Esophagus squamous epithelium (tissue), 5 donors: ENCODE measurements around the gene ING3. TPM values are rescaled to one million over a fixed set of nuclear protein-coding genes. Genes with fewer than 3 reads are reported as not detected.
"Not testable (repeated sequence)": the region's sequence is repeated elsewhere in the genome, so short reads cannot be mapped to it uniquely, and the experiment has no call there.

Experiments used
- DNase-seq: peaks from one replicate; lab custom pipeline; 2025; lab: John Stamatoyannopoulos, UW
- H3K27ac ChIP-seq, 4 donors: fragments of 200-600 bp; sonication (generic); one replicate each; pipeline ENCODE4 v1.5.1; 2016 to 2019; ENCODE audit warnings: mild to moderate bottlenecking in 1 of 4
- H3K27me3 ChIP-seq, 4 donors: fragments of 200-600 bp; sonication (generic); 1 replicate in 3 of 4; 2 replicates in 1 of 4; pipeline versions ENCODE4 v1.5.1 to v1.6.0; 2017 to 2021; ENCODE audit warnings: antibody characterized with exemption in 1 of 4
- H3K36me3 ChIP-seq, 3 donors: fragments of 200-600 bp; sonication (generic); one replicate each; pipeline ENCODE4 v1.5.1; 2016 to 2019
- H3K4me1 ChIP-seq, 3 donors: fragments of 200-600 bp; sonication (generic); one replicate each; pipeline ENCODE4 v1.5.1; 2017 to 2019
- H3K4me3 ChIP-seq, 4 donors: fragments of 200-600 bp; sonication (generic); 1 replicate in 3 of 4; 2 replicates in 1 of 4; pipeline ENCODE4 v1.5.1; 2016 to 2019; ENCODE audit warnings: mild to moderate bottlenecking in 2 of 4, moderate library complexity in 1 of 4
- H3K9me3 ChIP-seq, 3 donors: fragments of 200-600 bp; sonication (generic); one replicate each; pipeline ENCODE4 v1.5.1; 2016 to 2019
- CTCF ChIP-seq, 6 experiments: fragments of 450-650 bp in 4 of 6; fragments of 200-600 bp in 2 of 6; sonication (generic) in 2 of 6; IDR thresholded peaks; one replicate each; pipeline ENCODE4 v1.5.1; 2016 to 2019; ENCODE audit warnings: antibody characterized with exemption in 6 of 6, mild to moderate bottlenecking in 4 of 6, moderate library complexity in 4 of 6
- POLR2A ChIP-seq, 4 donors: fragments of 450-650 bp; IDR thresholded peaks; one replicate each; pipeline ENCODE4 v1.6.1; 2017; ENCODE audit warnings: antibody characterized with exemption in 4 of 4, mild to moderate bottlenecking in 4 of 4, moderate library complexity in 3 of 4
- WGBS, 2 donors: methylation state at CpG; one replicate each; pipeline ENCODE4 v1.1.5; 2018; 5-methylcytosine and 5-hydroxymethylcytosine counted together
- intact Hi-C: fragments of 100-400 bp; cut with DNase I; formaldehyde crosslinking; loops from one replicate; pipeline ENCODE4 v1.15.0; 2022
- total RNA-seq, 4 donors: library from RNA; depleted of rRNA; stranded (reverse); fragments of >200 nt; gene quantifications; one replicate each; pipeline ENCODE4 v1.1.0, GENCODE V29; 2016
- donor health status: DM: yes; HTN: yes; CAD: no.

ING3 gene
- total RNA-seq, 4 donors from 2014 or later = 12.5 to 15.8 (median 14.4) TPM

GRCh38 chr7:120979765-120980499 is 29.4 kb downstream of the ING3 start:
- DNase-seq = no peak
- Histone ChIP-seq H3K9me3 (no peaks in the 10 kb centered on the region), H3K4me3 (no peak overlapping the region), H3K4me1 (no peaks in the 10 kb centered on the region), H3K27me3 (no peaks in the 10 kb centered on the region), H3K27ac (no peak overlapping the region), H3K36me3 (peaks cover 0 to 19% (median 0%) of the 10 kb centered on the region in 3 donors)
- TF ChIP-seq CTCF (IDR thresholded peaks at IDR 0.05) = no peak
- intact Hi-C loops = loop anchor here (5.0 kb wide), 1 partner anchor 102 kb away; no protein-coding TSS in a partner anchor
- WGBS, 2 donors = 17 to 23% methylated on average over 1 of the region's 1 CpG

GRCh38 chr7:120981117-120981516 is 30.5 kb downstream of the ING3 start:
- Histone ChIP-seq H3K4me1 (no peaks in the 10 kb centered on the region), H3K9me3 (no peaks in the 10 kb centered on the region), H3K4me3 (no peak overlapping the region), H3K27ac (no peak overlapping the region), H3K36me3 (peaks cover 0 to 7% (median 0%) of the 10 kb centered on the region in 3 donors), H3K27me3 (no peaks in the 10 kb centered on the region)
- intact Hi-C loops = loop anchor here (5.0 kb wide), 1 partner anchor 101 kb away; no protein-coding TSS in a partner anchor
- 64 to 88% methylated on average over 1 of the region's 1 CpG for WGBS, 2 donors
- TF ChIP-seq POLR2A (IDR thresholded peaks at IDR 0.05) = no peak
- TF ChIP-seq CTCF (IDR thresholded peaks at IDR 0.05) = no peak
- no peak for DNase-seq

GRCh38 chr7:120981888-120982615 is 31.5 kb downstream of the ING3 start:
- no peak for DNase-seq
- no peaks in the 10 kb centered on the region for H3K27me3 ChIP-seq
- H3K36me3 ChIP-seq = no peaks in the 10 kb centered on the region
- intact Hi-C loops = loop anchor here (5.0 kb wide), 1 partner anchor 100 kb away; no protein-coding TSS in a partner anchor
- no peaks in the 10 kb centered on the region for H3K4me1 ChIP-seq
- no peak overlapping the region for H3K4me3 ChIP-seq
- H3K9me3 ChIP-seq = no peaks in the 10 kb centered on the region
- TF ChIP-seq POLR2A (IDR thresholded peaks at IDR 0.05) (no peak), CTCF (IDR thresholded peaks at IDR 0.05) (no peak)
- 65% methylated on average over 4 of the region's 4 CpGs for WGBS, 2 donors
- no peak overlapping the region for H3K27ac ChIP-seq

DNA sequence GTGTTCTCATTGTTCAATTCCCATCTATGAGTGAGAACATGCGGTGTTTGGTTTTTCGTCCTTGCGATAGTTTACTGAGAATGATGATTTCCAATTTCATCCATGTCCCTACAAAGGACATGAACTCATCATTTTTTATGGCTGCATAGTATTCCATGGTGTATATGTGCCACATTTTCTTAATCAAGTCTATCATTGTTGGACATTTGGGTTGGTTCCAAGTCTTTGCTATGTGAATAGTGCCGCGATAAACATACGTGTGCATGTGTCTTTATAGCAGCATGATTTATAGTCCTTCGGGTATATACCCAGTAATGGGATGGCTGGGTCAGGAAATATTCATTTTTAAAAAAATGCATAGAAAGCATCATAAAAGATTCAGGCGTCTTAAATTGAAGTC is 33.0 kb downstream of the ING3 start:
- H3K36me3 ChIP-seq, DNase-seq, H3K27me3 ChIP-seq, H3K9me3 ChIP-seq, H3K27ac ChIP-seq, H3K4me3 ChIP-seq: not testable (repeated sequence)
- WGBS, 2 donors = 95 to 97% methylated on average over 5 of the region's 8 CpGs
- intact Hi-C loops = loop anchor here (5.0 kb wide), 1 partner anchor 99 kb away; no protein-coding TSS in a partner anchor
- peaks cover 0 to 13% (median 0%) of the 10 kb centered on the region in 3 donors for H3K4me1 ChIP-seq

- intact Hi-C loops = loop anchor here (5.0 kb wide), 1 partner anchor 98 kb away; no protein-coding TSS in a partner anchor
- peaks cover 0 to 11% (median 0%) of the 10 kb centered on the region in 4 donors for H3K27me3 ChIP-seq
- TF ChIP-seq POLR2A (IDR thresholded peaks at IDR 0.05) = no peak
- TF ChIP-seq CTCF (IDR thresholded peaks at IDR 0.05) = no peak
- H3K9me3 ChIP-seq = no peaks in the 10 kb centered on the region
- no peak overlapping the region for H3K27ac ChIP-seq
- no peak overlapping the region for H3K4me3 ChIP-seq
- DNase-seq = no peak
- 84 to 94% methylated on average over 3 of the region's 3 CpGs for WGBS, 2 donors
- no peaks in the 10 kb centered on the region for H3K36me3 ChIP-seq
- H3K4me1 ChIP-seq = peaks cover 0 to 21% (median 0%) of the 10 kb centered on the region in 3 donors
Measured at GRCh38 chr7:120984406-120984805, 33.8 kb downstream of the ING3 start.
